ENCODE data around the gene PITPNC1.

- TF ChIP-seq POLR2A (IDR thresholded peaks at IDR 0.05) = no peak
- TF ChIP-seq POLR2AphosphoS5 (IDR thresholded peaks at IDR 0.05; ENCODE audit: insufficient read depth in 1 of 2, low read depth in 1 of 2) = no peak
- TF ChIP-seq CTCF (IDR thresholded peaks at IDR 0.05) = no peak
Observed at GRCh38 chr17:67503184-67503583, 126.1 kb downstream of the PITPNC1 start.
